ENCODE measurements around the gene ST14.
"Not testable (repeated sequence)": the region's sequence is repeated elsewhere in the genome, so short reads cannot be mapped to it uniquely, and the experiment has no call there.

Gene ST14

DNA sequence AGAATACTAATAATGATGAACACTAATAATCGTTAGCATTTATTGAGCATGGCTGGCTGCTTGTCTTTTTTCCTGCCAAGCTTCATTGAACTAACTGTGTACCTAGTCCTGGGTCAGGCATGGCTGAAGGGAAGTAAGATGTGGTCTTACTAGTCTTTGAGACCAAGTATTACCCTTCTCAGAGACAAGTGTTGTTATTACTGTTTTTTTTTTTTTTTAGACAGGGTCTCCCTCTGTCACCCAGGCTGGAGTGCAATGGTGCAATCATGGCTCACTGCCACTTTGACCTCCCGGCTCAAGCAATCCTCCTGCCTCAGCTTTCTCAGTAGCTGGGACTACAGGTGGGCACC lies 4.6 kb downstream of the ST14 start:
- no peak for DNase-seq (ENCODE audit: low spot score)

DNA sequence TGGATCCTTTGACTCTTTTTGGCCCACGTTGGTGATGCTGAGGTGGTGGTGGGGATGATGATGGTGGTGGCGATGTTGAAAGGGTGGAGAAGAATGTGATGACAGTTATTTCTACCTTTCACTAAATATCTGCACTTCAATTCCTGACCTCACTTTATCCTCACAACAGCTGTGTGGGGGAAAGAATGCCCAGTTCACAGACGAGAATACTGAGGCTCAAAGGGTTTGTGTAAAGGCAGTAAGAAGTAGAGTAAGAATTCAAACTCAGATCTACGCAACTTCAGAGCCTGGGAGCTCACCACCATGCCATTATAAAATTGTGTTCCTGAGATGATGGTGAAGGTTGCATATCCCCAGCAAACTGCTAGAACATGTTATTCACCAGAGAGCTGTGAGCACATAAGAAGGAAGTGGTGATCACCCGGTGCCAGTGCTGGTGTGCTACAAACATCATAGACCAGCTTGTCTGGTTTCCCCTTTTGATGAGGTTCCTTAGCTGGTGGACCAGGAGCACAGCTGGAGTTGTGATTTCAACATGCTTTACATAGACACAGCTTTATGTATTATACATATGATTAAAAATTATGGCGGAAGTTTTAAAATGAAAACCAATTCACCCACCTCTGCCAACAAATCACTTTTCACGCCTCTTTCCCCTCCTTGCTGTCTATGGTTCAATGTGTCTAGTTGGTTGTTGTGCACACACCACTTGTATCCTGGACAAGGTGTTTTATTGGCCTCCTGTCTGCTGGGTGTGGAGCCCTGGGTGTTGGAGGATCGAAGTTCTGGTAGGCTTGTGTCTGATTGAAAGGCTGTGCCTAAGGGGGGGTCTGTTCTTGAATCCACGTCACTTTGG lies 6.2 kb downstream of the ST14 start:
- no peak for DNase-seq (ENCODE audit: low spot score)

DNA sequence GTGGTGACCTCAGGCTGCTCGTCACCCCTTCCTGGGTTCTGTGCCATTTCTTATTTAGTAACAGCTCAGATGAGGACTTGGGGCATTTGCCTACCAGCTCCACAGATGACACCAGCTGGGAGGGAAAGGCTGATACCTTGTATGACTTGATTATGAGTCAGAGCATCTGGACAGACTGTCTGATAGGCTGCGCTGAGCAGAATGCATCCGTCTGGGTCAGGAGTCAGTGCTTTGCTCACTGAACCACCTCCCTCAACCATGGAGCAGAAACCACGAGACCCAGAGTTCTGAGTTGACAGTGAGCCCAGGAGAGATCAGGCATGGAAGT lies 6.8 kb downstream of the ST14 start:
- DNase-seq (ENCODE audit: low spot score) = peak; percentile 94

DNA sequence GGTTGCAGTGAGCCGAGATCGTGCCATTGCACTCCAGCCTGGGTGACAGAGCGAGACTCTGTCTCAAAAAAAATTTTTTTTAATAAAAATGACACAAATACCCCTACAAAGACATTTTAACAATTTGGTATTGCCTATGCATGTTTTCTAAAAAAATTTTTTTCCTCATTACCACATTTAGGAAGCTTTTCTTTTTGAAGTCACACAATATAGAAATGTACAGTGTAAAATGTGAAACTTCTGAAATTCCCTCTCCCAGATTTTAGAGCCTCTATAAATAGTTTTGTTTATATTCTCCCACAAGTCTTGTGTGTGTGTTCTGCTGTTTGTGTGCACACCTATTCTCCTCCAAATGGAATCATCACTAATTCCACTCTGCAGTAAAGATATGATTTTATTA lies 7.6 kb downstream of the ST14 start:
- DNase-seq (ENCODE audit: low spot score) = no peak

DNA sequence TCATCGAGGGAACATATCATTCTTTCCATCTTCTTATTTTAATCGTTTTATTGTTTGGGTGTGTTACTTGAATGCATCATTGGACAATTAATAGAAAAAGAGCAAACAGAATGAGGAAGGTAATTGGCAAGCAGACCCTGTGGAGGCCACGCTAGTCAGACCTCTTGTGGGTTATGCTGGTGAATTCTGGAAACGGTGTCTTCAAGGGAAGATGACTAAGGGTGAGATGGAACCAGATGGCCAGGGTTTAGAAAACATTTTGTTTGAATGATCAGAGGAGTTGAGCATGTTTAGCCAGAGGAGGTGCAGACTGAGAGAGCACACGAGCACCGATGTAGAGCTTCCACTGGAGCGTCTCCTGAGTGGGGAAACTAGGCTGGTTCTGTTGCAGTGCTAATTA lies 8.5 kb downstream of the ST14 start:
- peak; percentile 47 for DNase-seq (ENCODE audit: low spot score)

DNA sequence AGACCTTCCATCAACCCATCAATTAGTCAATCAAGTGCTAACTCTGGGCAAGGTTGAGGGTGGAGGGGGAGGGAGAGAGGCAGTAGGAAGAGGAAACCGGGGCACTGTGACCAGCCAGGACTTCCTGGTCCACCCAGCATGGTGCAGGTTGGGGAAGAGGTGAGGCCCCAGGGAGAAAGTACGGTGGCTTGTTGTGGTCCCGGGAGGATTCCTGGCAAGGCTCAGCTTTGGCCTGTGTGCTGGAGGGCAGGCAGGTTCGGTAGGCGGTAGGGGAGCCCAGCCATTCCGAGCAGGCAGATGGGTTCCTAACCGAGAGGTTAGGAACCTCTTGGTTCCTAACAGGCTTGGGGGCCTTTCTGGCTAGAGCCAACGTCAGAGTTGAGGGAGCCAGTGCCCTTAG lies 10.8 kb downstream of the ST14 start:
- DNase-seq (ENCODE audit: low spot score) = no peak

DNA sequence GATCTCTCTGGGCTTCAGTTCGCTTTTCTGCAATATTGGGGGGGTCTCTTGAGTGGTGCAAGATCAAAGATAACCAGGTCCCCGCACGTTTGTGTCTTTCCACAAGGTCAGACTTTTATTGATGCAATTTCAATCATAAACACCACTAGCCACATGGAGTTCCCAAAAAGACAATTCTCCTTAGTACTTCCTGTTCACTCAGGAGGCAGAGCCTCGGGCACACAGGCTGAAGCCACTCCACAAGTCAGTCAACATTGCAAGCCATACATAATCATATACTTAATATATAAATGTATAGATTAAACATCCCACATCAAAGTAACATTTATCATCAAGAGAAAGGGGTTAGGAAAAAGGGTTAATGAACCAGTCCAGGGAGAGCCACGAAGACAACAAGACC lies 12.0 kb downstream of the ST14 start:
- DNase-seq (ENCODE audit: low spot score) = no peak

DNA sequence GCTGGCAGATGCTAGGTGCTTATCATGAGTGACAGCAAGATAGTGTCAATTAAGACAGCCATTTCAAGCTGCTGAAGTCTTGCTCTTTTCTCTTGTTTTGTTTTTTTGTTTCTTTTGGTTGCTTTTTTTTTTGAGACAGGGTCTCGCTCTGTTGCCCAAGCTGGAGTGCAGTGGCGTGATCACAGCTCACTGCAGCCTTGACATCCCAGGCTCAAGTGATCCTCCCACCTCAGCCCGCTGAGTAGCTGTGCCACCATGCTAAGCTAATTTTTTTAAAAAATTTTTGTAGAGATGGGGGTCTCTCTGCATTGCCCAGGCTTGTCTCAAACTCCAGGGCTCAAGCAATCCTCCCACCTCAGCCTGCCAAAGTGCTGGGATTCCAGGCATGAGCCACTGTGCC lies 12.4 kb downstream of the ST14 start:
- not testable (repeated sequence) for DNase-seq (ENCODE audit: low spot score)

DNA sequence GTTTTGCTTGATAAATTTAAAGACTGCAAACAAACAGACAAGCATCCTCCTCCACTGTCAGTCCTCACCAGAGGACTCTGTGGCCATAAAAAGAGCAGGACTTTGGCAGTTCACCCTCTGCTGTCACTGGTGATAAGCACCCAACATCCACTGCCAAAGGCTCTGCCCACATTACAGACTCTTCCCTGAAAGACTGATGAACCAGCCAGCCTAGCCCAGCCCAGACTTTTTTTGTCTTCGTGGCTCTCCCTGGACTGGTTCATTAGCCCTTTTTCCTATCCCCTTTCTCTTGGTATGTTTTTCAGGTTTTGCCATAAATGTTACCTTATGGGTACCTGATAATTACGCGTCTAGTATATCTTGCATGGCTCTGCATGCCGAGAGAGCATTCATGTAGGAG lies 15.1 kb downstream of the ST14 start:
- no peak for DNase-seq (ENCODE audit: low spot score)

DNA sequence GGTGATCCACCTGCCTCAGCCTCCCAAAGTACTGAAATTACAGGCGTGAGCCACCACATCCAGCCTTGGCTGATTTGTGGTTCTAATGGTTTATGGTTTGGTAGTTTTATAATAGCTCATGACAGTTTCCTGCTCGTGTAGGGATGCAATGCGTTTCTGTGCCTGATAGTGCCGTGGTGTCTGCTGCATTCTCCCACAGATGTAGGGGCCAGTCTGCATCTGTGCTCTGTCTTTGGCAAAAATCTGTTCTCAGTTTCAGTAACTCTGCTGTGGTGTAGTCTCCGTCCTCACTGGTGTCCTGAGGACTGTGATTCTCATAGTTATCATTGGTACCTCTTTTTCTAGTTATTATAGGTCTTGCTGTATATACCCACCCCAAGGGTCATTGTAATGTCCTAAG lies 16.3 kb downstream of the ST14 start:
- no peak for DNase-seq (ENCODE audit: low spot score)

DNA sequence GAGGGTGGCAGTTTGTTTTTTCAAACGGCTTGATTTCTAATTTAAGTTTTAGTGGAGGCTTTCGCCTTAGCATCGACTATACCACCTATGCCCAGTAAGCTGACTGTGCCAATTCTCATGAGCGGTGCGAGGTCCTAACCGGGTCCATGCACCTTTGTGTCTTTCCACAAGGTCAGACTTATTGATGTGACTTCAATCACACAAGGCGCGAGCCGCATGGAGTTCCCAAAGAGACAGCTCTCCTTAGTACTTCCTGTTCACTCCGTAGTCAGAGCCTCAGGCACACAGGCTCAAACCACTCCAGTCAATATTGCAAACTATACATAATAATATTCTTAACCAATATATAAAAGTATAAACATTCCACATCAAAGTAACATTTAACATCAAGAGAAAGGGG lies 18.2 kb downstream of the ST14 start:
- no peak for DNase-seq (ENCODE audit: low spot score)

DNA sequence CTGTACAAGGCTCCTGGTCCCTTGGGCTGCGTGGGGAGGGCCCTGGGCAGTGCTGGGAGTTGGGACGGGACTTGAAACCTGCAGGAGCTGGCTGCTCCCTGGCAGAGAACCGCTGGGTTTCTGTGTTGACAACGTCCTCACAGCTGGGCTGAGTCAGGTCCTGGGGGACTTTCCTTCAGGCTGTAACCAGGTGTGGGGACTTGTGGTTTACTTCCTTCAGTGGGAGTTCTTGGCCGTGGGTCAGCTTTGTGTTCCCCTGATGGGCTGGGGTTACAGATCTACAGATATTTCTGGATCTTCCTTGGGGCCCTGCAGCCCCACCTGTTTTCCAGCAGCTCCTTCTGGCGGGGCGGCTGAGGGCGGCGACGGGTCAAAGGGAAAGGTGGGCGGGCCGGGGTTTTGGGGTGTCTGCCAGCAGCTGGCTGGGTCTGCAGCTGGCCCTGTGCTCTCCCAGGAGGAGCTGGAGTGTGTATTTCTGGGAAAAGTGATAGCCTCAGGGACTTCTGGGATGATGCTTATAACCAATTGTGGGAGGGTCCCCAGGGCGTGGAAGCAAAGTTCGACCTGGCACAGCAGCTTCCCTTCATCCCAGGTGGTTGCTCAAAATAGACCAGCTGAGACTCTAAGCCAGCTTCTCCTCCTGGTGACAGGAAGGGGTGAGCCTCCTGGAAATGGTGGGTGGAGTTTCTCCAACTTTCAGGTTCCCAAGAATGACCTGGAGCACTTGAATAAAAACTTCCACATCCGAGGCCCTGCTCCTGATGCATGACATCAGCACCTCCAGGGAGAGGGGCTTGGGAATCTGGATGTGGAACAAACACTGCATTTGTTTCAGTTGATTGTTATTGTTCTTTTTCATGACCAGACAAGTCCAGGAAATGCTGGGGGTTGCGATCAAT lies 19.1 kb downstream of the ST14 start:
- no peak for DNase-seq (ENCODE audit: low spot score)

DNA sequence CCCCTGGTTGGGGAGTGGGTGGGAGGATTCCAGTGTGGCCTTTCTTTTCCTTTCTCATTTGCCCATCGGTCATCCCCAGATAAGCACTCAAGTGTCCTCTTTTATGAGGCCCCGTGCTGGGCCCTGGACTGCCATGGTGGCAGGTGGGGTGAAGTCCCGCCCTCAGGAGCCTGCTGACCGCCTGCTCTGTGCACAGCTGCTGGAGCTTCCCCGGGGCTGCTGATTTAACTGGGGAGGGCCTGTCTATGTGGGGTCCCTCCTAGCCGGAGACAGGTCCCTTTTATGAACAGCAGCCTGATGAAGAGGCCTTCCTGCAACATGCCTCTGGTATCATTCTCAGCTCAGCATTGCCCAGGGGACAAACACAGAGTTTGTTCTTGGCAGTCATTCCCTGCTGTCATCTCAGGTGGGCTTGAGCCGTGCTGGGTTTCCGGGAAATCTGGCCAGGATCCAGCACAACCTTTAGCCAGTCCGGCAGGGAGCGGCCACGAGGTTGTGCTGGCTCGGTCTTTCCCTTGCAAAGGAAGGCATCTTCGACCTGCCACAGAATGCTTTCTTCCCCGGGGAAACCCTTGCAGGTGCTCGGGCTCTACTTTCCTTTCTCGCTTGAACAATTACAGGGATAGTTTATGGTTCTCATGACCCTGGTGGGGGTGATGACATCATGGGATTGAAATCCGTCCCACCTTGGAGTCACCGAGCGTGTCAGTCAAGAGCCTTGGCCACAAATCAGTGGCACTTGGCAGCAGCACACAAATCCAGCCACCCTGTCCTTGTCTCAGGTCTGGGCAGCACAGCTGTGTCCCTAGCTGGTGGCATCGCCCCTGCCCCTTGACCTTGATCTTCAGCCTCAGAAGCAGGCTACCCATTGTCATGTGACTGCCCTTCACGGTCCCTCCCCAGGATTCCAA lies 20.1 kb downstream of the ST14 start:
- no peak for DNase-seq (ENCODE audit: low spot score)

DNA sequence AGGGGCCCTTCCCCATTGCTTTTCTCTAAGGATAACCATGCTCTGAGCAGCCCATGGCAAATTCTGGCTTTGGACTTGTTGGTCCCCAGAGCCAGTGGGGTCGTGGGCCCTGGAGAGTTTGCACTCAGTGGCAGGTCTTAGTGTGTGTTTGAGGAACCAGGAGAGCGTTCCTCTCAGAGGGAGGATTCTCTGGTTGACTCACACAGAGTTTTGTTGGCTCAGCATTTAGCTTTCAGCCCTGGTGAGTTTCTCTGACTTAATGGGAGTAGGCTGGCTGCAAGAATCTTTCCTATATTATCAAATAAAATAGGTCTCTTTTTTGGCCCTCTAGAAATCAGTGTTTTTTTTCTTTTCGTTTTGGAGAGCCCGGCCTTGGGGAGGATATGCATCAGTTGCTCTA lies 20.9 kb downstream of the ST14 start:
- peak; percentile 48 for DNase-seq (ENCODE audit: low spot score)

DNA sequence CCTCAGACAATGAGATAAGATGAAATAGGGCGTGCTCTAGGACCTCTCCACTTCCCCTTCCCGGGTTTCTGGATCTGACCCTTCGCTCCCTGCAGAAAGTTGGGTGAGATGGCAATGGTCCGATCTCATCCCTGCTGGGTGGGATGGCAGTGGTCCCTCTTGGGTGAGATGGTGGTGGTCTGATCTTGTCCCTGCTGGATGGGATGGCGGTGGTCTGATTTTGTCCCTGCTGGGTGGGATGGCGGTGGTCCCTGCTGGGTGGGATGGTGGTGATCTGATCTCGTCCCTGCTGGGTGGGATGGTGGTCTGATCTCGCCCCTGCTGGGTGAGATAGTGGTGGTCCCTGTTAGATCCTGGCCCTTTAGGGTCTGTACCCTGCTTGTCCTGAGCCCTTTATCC lies 21.3 kb downstream of the ST14 start:
- no peak for DNase-seq (ENCODE audit: low spot score)

DNA sequence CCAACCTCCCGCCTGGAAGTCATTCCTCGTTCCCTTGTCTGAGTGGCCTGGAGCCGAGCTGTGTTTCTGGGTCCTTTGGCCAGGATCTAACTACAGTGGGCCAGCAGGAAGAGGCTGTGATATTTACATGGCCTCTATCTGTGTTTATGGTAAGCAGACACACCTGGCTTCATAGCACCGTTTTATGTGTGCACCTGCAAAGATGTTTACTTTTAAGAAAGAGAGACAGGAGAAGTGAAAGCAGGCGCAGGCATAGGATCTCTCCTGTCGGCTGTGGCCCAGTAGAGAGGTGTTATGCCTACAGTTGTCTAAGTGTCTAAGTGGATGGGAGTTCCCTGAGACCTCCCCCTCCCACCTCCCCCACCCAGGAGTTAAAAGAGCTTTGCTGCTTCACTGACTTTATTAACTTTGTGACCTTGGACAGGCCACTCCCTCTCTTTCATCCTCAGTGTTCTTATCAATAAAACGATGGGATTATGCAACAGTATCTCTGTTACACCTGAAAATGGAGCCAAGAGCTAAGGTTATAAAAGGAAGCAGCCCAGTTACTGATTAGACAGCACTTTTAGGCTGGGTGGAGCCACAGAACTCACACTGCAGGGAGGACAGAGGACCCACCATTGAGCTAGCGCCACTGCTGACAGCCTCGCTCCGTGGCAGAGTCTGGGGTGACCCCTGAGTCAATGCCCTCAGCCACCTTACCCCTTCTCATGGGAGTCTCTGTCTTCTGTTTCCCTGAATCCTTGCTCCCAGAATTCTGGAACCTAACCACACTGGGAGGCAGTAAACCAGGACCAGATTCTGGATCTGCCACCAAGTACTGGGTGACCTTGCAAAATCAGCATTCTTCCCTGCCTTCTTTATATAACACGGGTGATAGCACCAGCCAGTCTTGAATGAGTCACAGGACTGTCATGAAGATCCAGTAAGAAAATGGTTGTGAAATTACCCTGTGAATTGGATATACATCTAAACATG lies 22.0 kb downstream of the ST14 start:
- DNase-seq (ENCODE audit: low spot score) = peak; percentile 88

DNA sequence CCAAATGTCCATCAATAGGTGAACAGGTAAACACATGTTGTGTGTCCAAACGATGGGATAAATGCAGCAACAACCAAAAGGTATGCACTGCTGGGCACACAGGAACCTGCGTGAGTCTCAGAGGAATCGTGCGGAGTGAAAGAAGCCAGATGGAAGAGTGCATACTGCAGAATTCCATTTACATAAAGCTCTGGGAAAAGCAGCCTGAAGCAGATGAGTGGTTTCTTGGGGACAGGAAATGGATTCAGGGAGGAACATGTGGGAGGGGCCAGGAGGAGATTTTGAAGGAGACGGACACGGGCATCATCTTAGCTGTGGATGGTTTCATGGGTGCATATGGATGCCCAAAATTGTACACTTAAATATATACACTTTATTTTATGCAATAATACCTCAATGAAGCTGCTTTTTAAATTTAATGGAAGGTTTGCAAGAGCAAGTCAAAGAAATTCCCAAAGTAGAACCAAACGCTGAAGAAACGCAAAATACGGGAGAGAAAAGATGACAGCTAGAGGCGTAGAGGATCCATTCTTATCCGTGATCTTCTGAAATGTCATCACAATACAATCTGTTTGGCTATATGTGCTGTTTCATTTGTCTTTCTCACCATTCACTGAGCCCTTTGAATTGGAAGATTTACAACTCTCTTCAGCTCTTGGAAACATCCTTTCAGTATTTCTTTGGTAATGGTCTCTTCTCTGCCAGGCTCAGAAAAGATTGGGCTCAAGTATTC lies 24.5 kb downstream of the ST14 start:
- DNase-seq (ENCODE audit: low spot score) = no peak

DNA sequence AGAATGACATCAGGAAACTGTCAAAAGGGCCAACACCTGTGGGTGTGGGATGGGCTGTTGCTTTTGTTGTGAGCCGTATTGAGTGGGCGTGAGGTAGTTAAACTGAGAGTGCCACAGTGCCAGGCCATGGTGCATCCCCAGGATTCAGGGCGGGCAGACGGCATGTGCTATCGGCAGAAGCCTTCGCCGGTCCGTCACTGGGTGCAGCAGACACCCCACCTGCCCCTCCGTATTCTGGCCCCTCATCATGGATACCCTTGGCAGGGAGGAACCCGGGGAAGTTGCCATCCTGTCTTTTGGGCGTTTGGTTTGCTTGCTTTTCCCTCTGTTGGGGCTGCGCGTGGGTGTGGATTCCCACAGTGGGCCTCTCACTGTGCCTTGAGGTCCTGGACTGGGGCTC lies 27.5 kb downstream of the ST14 start:
- DNase-seq (ENCODE audit: low spot score) = no peak

DNA sequence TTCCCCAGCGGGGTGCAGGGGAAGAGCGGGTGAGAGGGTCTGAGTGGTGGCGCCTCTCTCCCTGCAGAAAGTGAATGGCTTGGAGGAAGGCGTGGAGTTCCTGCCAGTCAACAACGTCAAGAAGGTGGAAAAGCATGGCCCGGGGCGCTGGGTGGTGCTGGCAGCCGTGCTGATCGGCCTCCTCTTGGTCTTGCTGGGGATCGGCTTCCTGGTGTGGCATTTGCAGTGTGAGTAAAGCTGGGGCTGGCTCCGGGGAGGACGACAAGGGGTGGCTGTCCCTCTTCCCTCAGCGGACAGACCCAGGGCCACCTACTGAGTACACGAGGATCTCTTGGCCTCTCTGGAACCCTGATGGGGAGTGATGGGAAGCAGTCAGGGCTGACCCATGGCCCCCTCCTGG lies 28.5 kb downstream of the ST14 start:
- DNase-seq (ENCODE audit: low spot score) = no peak

DNA sequence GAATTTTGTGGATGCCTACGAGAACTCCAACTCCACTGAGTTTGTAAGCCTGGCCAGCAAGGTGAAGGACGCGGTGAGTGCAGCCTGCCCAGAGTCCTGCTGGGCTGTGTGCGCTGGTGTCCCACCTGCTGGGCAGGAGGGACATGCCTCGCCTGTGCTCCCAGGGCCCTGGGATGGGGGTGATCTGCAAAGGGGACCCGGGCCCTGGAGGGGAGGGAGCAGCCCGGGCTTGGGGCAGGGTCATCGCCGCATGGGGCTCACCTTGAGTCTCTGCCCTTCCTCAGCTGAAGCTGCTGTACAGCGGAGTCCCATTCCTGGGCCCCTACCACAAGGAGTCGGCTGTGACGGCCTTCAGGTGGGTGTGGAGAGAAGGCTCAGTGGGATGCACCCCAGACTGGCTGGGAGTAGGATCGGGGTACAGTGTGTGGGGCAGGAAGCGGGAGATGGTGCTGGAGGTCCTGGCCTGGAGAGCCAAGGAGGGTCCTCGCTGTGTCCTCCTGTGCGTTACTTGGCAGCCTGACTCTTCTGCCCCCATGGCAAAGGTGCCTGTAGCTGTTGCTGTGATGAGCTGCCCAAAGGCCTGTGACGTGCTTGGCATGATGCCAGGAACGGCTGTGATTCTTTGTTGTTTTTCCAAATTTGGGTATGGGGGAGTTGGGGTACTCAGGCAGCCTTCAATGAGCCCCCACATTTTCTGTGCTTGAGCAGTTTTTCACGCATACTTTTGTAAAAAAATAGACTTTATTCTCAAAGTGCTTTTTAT lies 29.2 kb downstream of the ST14 start:
- no peak for DNase-seq (ENCODE audit: low spot score)
